Measurements from ENCODE around the gene NLRC5.

NLRC5 gene

GRCh38 chr16:57133031-57133430 is 143.7 kb downstream of the NLRC5 start:
- DNase-seq, result no peak
